Effector CD4-positive, alpha-beta T cell (primary cell): ENCODE results near the gene TNK2.
A peak's percentile ranks its signal among the peaks of the same experiment; 100 is the strongest.
"Not testable (repeated sequence)": the region's sequence is repeated elsewhere in the genome, so short reads cannot be mapped to it uniquely, and the experiment has no call there.

ENCODE experiments used
- DNase-seq: peaks from one replicate; pipeline ENCODE4 v3.0.0-alpha.2; 2020

The TNK2 gene

DNA sequence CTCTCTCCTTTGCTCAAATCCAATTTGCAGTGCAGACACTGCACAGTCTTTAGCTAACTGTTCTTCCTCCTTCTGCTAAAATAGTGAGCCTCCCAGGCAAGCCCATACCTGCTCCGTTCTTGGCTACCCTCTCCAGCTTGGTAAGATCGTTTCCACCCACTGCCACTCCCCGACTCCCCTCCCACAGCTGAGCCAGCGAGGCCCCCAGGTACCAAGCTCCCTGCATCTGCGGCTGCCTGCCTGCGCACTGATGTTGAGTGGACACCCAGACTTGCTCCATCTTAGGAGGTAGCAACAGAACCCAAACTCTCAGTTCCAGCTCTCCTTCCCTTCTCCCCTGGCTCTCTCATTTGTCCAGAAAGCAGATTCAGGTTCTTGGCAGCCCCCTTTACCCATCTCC, 7.9 kb upstream of the TNK2 start:
- no peak for DNase-seq

GRCh38 chr3:195914648-195915473, 6.5 kb upstream of the TNK2 start:
- peak; percentile 94 for DNase-seq

DNA sequence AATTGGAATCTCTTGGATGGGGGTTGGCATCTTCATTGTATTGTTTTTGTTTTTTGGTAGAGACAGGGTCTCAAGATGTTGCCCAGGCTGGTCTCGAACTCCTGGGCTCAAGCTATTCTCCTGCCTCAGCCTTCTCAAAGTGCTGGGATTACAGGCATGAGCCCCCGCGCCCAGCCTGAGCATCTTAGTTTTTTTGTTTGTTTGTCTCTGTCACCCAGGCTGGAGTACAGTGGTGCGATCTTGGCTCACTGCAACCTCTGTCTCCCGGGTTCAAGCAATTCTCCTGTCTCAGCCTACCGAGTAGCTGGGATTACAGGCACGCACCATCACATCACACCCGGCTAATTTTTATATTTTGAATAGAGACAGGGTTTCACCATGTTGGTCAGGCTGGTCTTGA, 5.8 kb upstream of the TNK2 start:
- DNase-seq, result not testable (repeated sequence)

DNA sequence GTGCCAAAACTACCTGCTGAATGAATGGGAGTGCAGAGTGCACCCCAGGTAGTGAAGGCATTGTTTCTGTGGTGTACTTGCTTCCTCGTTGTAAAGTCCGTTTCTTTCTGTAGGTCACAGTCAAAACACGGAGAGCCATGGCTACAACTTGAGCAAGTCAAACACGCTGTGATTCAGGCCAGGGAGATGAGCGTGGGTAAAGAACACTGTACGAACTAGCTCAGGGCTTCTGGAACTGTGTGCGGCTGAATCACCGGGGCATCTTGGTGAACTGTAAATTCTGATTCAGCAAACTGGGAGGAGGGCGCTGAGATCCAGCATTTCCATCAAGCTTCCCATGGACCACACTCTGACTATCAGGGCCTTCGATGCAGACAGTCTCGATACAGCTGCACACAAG, 5.0 kb upstream of the TNK2 start:
- DNase-seq, result no peak

DNA sequence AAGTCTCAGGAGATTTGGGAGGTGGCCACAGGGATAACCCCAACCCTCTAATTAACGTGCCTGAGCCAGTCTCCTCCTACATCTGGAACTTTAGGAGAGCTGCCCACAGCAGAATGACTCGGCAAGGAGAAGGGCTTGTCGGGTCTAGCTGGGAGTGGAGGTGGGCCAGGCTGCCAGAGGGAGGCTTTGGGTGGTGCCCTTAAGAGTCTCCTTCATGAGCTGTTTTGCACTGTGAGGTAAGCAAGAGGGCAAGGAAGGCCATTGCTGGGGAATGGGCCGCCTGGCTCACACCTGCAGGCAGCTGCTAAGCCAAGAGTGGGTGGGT, 3.6 kb upstream of the TNK2 start:
- DNase-seq, result no peak

DNA sequence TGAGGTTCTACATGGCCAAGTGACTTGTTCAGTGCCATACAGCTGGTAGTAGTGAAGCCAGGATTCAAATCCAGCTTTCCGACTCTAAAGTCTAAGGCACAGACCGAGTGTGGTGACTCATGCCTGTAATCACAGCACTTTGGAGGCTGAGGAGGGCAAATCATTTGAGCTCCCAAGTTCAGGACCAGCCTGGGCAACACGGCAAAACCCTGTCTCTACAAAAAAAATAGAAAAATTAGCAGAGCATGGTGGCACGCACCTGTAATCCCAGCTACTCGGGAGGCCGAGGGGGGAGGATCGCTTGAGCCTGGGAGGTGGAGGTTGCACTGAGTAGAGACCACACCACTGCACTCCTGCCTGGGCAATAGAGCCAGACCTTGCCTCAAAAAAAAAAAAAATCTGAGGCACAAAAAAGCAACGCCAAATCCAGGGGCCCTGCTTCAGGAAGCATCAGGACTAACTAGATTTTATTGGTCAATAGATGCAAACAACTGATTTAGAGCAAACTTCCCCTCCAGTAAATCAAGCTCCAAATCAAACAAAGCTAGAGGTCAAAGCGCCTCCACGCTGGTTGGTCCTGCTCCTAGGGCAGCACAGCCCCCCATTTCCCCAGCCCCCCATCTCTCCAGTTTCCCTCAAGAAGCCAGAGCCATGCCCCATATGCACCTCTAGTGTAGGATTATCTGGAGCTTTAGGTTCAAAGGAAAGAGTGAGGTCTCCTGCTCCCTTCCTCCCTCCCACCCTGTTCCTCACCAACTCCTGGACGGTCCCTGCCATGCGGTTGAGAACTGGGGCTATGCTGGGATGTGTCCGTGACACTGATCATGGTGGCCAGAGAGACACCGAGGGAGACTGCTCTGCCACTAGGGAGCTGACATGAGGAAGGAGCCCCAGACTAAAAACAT, 2.9 kb upstream of the TNK2 start:
- DNase-seq, result no peak

DNA sequence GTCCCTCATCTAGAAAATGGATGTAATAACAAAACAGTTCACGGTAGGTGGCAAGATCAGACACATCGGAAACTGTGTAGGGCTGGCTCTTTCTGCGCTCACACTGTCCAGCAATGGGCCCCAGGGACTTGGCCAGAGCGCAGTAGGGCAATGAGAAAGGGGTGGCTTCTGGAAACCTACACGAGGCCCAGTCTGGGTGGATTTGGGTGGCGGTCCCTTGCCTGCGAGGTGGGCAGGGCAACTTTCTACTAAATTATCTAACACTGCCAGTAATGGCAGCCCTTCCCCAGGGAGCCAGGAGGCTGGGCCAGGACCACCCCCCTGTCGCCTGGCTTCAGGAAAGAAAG, 2.1 kb upstream of the TNK2 start:
- no peak for DNase-seq

DNA sequence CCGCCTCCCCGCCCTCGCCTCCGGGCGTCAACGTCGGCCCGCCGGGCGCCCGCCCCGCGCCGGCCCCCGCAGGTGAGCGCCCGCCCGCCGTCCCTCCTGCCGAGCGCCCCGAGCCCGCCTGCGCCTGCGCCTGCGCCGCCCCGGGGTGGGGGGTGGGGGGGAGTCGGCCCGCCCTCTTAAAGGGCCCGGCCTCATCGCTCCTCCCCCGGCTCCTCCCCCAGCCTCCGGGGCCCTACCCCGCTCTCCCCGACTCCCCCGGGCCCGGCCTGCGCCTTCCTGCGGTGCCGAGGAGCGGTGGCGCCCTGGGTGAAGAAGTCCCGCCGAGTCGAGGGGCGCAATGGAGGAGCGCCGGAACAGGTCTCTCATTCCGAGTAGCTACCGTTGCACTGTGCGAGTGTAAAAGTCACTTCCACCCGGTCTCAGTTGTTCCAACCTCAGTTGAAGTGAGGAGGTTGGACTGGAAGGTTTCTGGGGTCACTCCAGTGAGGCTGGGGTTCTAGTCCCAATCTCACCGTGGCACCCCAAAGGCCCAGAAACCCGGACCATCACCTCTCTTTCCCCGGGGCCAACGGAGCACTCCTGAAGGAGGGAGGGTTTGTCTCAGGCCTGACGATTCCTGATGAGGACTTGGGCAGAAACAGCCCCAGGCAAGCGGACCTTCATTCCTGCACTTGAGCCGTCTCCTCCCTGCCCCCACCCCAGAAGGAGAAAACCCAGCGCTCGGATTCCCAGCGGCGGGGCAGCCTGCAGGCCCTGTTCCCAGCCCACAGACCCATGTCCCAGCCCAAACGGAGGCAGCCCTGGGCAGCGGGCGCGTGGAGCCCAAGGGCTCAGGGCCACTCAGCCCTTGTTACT, 1.5 kb upstream of the TNK2 start:
- DNase-seq, result peak; percentile 86

DNA sequence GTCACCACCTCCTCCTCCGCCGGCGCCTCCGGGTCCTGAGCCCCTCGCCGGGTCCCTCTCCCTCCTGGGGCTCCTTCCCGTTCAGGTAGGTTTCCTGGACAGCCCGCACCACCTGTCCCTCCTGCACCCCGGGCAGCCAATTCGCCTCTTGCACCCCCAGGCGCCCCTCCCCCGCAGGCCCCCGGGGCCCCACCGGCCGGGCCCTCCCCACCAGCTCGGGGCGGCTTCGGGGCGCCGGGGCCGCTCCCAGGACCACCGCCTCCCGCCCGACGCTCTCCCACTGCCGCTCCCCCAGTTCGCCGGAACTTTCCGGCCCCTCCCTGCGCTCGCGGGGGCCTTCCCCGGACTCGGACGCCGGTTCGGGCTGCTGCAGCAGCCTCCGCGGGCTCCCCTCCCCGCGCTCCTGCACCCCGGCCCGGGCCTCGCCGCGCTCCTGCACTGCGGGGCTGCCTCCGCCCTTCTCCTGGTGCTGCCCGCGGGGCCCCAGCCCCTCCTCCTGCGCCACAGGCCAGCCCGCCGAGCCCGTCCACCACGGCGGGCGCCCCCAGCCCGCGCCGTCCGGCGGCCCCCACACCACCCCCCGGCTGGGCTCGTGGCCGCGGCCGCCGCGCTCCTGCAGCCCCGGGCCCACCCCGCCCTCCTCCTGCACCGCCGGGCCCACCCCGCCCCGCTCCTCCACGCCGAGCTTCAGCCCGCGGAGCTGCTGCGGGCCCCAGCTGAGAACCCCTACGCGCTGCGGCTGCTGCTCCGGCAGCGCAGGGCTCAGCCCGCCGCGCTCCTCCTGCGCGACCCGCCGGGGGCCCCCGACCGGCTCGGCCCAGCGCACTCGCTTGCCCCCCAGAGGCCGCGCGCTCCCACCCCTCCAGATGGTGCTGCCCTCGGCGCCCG, 587 bp upstream of the TNK2 start:
- DNase-seq, result no peak

DNA sequence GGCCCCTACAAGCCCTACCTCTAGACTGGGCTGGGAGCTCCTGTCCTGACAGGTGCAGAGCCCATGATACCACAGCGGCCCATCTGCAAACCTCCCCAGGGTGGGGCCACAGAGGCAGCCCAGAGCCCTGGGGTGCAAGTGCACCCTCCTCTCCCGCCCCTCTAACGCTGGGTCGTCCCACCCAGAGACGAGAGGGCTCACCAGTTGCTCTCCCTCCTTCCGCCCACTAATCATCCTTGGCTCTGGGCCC, 742 bp downstream of the TNK2 start:
- DNase-seq, result no peak

DNA sequence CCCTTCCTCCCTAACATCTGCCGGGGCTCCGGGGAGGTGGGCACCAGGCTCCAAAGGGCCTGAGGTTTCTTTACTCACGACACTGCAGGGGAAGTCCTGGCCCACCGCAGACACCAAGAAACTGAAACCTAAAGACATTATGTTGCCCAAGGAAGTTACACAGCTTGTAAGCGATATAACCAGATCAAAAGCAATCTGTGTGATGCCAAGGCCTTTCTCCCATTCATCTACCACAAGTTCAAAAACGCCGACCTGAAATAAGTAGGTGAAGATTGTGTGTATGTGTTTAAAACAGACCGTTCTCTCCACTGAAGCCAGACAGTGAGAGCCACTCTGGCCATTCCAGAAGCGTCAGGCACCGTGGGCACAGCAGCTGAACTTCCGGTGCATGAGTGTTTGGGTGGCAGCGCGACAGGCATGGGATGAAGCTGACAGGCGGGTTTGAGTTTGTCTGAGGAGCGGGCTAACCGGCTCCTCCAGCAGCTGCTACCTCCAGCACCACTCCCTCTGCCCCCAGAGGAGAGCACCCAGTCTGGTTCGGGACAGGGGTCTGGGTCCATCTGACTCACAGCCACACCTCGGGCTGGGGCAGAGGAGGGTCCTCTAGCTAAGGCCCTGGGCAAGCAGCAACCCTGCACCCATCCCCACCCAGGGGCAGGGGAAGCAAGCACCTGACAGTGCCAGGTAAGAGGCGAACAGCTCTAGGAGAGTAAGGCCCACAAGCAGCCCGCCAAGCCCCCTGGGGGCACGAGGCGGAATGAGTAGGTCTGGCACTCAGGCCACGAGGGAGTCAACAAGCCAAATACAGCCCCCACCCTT, 1.3 kb downstream of the TNK2 start:
- DNase-seq, result peak; percentile 68

DNA sequence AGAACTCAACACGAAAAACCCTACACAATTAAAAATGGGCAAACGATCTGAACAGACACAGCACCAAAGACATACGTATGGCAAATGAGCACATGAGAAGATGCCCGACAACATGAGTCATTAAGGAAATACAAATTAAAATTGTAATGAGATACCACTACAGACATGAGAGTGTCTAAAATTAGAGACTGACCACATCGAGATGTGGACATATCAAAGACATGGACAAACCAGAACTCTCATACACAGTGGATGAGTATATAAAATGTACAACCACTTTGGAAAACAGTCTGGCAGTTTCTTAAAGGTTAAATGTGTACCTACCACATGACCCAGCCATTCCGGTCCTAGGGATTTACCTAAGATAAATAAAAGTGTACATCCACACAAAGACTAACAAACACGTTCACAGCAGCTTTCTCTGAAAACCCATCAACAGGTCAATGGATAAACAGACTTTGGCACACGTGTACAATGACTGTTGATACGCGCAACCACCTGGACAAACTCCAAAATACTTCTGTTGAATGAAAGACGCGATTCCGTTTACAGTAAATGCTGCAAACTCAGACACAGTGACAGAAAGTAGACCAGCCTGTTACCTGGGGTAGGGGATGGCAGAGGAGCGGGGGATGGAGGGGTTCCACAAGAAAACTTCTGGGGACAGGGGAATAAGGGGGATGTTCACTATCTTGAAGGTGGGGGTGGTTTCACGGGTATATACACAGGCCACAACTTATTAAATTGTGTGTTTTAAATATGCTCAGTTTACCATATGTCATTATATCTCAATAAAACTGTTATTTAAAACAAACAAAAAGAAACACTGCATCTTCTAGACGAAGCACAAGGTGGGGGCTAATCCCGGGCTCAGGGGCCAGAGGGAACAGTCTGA, 2.1 kb downstream of the TNK2 start:
- no peak for DNase-seq

GRCh38 chr3:195904368-195904767, 4.0 kb downstream of the TNK2 start:
- DNase-seq, result no peak

- no peak for DNase-seq
Observed at GRCh38 chr3:195903950-195904290, 4.4 kb downstream of the TNK2 start.

- not testable (repeated sequence) for DNase-seq
Observed at GRCh38 chr3:195902634-195903033, 5.7 kb downstream of the TNK2 start.

- DNase-seq, result not testable (repeated sequence)
Observed at GRCh38 chr3:195901836-195902585, 6.3 kb downstream of the TNK2 start.

DNA sequence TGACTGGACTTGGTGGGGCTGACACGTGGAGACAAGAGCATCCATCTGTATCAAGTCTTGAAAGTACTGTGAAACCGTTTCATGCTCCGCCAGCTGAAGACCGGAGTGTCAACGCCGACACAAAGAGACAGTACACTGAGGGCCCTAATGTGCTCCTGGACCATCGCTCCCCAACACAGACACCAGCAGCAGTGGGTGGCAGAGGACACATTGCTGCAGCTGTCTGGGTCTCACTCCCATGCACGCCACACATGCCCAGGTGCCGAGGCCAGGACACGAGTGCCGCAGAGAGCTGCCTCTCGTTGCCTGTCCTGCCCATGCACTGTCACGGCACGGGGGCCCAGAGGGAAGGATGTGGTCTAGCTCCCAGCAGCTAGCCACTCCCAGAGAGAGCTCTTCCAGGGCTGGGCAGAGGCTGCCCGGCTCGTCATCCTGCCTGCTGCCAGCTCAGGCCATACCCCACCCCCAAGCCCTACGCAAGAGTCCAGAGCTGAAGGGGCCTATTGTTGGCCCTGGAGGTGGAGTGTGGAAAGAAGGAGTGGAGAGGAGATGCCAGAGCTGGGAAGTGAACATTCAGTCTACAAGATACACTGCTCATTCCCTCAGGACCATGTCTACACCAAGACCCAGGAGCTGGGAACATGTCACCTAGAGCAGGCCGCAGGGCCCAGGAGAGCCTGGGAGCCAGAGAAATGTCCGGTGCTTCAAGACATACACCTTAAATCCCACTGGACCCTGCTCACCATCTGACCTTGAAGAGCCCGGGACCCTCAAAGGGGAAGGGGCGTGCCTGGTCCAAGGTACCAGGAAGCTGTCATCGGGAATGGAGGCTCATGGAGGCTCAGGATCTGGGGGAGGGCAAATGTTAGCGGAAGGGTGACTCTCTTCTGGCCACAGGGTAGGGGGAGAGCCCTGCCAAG, 7.7 kb downstream of the TNK2 start:
- DNase-seq, result no peak

DNA sequence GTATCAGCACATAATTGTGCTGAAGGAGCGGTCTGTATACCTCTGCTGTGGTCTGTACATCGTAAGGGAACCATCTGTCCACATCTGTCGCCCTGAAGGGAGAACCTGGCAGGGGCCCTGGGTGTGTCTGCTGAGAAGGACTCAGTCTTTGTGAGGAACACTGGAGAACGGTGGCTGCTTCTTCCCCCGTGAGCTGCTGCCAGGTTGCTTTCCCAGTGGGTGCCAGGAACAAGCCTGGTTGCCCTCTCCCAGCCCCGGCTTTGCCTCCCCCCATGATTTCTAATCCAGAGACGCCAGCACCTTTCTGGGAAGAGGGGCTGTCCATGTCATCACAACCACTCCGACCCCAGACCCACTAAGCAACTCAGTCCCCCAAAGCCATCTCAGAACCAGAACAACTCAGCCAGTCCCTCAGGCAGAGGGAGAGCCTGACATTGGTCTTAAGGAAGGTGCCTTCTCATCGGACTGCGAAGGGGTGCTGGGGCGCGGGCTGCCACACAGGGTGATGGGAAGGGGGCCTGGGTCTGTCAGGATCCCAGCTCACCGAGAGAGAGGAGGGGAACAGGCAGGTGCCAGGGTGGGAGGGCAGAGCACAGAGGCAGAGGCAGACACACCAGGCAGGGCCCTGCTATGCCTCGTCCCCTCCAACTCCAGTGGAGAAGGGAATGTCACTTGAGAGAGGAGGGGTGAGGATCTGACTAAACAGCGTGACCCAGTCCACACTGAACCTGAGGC, 8.5 kb downstream of the TNK2 start:
- no peak for DNase-seq
